Anterior cingulate cortex (tissue), 58 donors: ENCODE measurements around the gene BRMS1.
"Not testable (repeated sequence)": the region's sequence is repeated elsewhere in the genome, so short reads cannot be mapped to it uniquely, and the experiment has no call there.

Experiments used
- DNase-seq, 58 donors: peaks; one replicate each; lab custom pipeline; 2025; lab: John Stamatoyannopoulos, UW

BRMS1 gene, protein sequence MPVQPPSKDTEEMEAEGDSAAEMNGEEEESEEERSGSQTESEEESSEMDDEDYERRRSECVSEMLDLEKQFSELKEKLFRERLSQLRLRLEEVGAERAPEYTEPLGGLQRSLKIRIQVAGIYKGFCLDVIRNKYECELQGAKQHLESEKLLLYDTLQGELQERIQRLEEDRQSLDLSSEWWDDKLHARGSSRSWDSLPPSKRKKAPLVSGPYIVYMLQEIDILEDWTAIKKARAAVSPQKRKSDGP

DNA sequence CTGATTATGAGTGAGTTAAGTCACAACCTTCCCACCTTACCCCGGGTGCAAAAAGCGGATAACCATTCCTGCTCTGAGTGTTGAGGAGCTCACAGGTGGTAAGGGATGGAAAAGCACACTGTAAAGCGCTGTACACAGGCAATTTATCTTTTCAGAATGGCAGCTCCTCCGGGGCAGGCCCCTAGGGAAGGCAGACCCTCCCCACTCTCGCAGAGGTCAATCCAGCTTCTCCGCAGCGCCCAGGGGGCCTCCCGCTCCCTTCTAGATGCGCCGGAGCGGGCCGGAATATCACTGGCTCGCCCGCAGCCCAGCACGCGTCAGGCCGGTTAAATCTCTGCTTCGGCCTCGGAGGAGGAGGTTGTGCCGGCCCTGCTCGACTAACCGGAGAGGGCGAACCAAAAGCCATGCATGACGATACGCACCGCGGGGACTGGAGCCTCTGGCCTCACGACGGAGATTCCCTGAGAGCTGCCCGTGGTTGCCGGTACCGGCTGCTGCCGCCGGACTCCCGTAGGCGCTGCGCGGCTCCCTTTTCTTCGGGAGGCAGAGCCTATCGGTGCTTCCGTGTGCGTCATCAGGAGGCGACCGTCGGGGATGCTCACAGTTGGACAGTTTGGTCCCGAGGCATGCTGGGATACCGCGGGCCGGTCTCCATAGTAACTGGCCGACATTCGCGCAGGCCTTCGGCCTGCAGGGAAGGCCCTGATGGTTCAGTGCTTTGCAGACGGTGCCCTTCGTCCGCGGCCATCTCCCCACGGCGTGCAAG lies at the start of gene BRMS1:
Gene BRMS1 (minus strand): TSS at position 555 of the 766 bp plus-strand sequence. CDS start 2,870 bp downstream, outside the sequence.
- peak; percentile 57 to 99 (median 94) for DNase-seq

DNA sequence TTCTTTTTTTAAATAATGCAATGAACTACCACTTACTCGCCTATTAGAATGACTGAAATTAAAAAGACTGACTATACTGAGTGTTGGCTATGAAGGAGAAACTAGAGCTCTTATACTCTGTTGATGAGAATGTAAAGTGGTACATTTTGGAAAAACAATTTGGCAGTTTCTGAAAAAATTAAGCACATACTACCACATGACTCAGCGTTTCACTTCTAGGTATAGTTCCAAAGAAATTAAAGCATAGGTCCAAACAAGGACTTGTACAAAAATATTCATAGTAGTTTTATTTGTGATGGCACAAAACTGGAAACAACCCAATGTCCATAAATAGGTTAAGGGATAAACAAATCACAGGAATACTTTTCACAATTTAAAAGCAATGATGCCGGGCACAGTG lies 49.0 kb upstream of the BRMS1 start:
- DNase-seq = no peak

DNA sequence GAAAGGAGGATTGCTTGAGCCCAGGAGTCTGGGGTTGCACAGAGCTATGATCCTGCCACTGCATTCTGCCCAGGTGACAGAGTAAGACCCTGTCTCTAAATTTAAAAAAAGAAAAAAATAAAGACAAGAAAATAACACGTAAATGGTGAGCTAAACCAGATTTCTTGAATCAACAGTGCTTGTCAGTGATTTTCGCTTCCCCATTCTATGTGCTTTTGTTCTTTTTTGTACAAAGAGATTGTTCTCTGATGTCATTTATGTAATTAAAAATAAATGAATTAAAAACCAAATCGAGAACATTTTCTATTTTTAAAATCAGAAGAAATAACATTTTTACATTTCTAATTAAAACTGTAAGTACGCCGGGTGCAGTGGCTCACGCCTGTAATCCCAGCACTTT lies 46.4 kb upstream of the BRMS1 start:
- no peak for DNase-seq

DNA sequence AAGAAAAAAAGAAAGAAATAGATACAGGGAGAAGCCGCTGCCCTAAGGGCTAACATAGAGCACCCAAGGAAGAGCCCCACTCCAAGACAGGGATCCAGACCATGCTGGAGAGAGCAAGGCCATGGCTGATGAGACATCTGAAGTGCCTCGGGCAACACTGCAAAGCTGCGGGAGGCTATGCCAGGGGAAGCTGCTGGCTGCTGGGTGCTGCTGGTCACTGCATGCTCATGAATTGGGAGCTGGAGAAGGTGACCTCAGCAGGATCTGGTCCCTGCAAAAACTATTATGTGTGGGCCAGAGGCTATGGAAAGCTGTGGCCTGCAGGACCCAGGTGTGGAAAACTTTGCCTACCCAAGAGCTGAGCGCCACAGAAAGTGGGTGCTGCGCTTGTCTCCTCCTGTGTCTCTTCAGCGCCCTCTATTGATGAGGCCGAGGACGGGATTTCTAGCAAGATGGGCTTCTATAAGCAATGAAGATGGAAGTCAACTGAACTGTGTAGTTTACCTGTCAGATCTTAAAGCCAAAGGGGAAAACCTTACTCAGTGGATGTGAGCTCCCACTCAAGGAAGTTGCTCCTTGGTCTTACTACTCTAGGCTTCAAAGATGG lies 44.0 kb upstream of the BRMS1 start:
- peak in 13 of 58 donors; percentile 4 to 44 (median 15) for DNase-seq

DNA sequence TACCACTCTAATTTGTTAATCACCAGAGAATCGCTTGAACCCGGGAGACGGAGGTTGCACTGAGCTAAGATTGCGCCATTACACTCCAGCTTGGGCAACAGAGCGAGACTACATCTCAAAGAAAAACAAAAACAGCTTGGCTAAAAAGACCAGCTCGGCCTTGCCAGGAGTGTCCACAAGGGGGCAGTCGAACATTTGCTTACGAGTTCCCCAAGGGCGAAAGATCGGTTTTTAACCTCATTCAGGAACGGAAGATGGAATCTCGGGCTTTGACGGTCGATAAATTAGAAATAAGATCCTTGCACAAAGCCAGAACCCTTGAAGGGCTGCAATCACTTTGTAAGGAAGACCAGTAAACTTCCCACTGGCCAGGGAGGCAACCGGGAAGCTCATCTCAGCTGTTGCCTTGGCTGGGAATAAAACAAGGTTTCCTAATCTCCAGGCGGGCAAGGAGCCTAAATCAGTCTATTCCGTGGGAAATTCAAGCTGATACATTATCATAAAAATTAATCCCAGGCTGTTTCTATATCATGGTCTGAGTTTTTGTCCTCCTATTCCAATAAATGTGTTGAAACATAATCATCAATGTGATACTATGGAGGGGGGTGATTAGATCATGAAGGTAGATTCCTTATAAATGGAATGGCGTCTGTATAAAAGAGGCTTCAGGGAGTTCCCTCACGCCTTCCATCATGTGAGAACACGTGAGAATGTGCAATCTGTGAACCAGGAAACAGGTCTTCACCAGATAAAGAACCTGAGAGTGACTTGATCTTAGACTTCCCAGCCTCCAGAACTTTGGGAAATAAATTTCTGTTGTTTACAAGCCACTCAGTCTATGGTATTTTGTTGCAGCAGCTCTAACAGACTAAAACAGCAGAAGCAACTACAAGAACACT lies 41.5 kb upstream of the BRMS1 start:
- DNase-seq = peak in 57 of 58 donors; percentile 9 to 90 (median 60)

DNA sequence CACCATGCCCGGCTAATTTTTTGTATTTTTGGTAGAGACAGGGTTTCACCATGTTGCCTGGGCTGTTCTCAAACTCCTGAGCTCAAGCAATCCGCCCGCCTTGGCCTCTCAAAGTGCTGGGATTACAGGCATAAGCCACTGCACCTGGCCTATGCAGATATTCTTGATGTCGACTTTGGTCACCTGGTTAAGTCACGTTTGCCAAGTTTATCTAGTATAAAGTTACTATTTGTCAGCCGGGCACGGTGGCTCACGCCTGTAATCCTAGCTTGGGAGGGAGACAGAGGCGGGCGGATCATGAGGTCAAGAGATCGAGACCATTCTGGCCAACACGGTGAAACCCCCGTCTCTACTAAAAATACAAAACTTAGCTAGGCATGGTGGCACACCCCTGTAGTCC lies 39.4 kb upstream of the BRMS1 start:
- DNase-seq = not testable (repeated sequence)

DNA sequence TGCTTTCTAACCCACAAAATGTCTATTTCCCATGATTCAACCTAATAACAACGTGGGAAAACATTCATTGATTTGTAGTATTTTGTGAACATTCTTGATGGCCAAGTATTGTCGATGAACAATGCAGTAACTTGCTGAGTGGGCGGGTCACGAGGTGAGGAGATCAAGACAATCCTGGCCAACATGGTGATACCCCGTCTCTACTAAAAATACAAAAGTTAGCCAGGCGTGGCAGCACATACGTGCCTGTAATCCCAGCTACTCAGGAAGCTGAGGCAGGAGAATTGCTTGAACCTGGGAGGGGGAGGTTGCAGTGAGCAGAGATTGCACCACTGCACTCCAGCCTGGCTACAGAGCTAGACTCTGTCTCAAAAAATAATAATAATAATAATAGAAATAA lies 35.4 kb upstream of the BRMS1 start:
- not testable (repeated sequence) for DNase-seq

DNA sequence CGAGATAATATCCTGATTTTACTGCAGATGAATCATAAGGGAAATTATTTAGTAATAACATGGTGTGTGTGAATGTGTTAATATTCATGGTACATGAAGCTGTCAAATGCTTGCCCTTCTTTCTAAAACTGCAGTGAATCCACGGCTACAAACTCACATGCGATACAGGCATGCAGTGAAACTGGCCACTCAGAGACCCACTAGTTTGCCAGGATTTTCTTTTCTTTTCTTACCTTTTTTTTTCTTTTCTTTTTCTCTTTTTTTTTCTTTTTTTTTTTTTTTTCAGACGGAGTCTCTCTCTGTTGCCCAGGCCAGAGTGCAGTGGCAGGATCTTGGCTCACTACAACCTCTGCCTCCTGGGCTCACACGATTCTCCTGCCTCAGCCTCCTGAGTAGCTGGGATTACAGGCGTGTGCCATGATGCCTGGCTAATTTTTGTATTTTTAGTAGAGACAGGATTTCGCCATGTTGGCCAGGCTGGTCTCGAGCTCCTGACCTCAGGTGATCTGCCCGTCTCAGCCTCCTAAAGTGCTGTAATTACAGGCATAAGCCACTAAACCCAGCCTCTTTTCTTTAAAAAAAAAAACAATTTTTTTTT lies 28.9 kb upstream of the BRMS1 start:
- DNase-seq = not testable (repeated sequence)

DNA sequence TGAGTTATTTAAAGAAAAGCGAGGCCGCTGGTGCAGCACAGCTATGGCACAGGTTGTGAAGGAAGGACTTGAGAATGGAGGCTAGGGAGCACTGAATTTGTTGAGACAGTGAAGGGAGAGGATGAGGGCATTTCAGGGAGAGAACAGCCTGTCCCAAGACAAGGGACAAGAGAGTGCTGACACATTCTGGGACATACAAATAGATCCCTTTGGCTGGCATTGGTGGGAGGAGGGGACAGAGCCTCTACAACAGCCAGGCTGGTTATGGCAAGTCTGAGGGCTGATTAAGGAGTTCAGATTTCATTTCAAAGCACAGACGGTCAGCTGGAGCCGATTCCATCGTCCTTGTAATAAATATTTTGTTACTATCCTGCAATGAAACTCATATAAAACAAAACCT lies 28.4 kb upstream of the BRMS1 start:
- DNase-seq = peak in 6 of 58 donors; percentile 11 to 52 (median 21)

DNA sequence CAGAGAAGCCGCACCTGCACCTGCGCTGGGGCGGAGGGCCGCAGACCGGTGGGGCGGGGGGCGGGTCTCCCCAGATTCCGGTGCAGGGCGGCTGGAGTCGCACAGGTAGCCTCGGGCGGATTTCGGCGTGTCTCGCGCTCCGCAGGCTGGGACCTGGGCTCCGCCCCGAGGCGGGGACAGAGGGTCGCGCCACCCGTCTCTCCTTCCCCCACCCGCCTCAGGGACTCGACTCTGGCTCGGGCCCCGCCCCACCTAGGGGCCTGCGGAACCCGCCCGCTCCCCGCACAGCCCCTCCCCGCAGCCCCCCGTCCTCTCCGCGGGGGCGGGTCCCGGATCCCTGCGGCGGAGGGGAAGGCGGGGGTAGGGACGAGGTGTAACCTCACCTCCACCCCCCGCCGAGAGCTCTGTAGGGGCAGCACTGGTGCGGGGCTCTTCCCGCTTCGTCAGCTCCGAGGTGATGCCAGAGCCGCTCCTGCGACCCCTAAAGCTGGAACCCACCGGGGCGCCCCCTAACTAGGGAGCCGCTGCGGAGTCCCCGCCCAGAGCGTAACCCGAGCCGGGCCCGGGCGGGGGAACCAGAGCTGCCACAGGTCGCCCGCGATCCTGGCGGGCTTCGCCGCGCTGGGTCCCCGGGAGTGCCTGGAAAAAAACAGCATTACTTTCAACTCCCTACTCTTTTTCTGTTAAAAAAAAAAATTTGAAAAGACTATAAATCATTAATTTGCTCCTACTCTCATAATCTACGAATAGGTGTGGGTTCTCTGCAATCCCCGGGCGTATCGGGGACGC lies 26.9 kb upstream of the BRMS1 start, which contains the start of gene SLC29A2:
Gene SLC29A2 (minus strand): TSS at position 134 of the 789 bp plus-strand sequence. CDS start 169 bp downstream, outside the sequence.
- DNase-seq = peak in 34 of 58 donors; percentile 13 to 73 (median 46)

DNA sequence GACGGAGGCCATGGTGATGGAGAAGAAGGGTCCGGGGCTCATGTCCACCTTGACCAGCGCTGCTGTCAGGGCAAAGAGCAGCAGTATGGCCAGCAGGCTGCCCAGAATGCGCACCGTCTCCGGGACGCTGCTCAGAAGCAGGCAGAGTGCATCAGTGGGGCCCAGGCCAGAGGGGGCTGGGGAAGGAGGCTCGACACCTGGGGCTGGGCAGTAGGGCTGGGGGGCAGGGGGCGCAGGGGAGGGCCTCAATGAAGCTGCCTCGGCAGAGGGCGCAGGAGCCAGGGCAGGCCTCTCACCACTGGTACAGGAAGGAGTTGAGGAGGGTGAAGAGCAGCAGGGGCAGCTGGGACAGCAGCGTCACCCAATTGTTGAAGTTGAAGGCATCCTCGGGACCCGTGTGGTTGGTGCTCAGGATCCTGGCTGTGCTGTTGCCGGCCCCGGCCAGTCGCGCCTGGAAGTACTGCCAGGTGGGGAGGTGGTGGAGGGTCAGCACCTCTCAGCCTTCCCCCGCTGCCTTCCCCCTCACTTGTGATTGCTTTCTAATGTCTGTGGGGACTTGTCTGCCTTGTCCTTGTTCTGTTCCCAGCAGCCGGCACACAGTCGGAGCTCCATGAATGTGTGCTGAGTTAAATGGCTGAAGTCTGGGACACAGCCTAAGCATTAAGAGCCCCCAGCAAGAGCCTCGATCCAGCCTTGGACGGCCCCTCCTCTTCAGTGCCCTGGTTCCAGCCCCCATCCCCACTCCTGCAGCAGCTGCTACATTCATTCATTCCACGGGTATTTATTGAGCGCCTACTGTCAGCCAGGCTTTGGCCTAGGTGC lies 24.4 kb upstream of the BRMS1 start:
- no peak for DNase-seq

DNA sequence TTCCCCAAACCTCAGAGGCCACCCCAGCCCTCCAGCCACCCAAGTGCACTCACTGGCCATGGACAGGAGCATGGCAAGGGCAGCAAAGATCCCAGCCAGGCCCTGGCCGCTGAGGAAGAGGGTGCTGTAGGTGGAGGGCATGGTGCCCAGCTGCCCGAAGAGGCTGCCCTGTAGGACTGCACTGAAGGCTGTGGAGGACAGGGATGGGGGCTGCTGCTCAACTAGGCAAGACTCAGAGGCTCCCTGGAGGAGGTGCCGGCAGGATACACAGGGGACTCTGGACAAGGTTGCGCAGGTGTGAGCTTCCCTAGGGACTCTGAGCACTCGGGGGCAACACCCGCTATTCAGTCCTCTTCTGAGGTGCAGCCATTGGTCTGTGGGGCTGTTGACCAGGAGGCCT lies 23.6 kb upstream of the BRMS1 start:
- no peak for DNase-seq

DNA sequence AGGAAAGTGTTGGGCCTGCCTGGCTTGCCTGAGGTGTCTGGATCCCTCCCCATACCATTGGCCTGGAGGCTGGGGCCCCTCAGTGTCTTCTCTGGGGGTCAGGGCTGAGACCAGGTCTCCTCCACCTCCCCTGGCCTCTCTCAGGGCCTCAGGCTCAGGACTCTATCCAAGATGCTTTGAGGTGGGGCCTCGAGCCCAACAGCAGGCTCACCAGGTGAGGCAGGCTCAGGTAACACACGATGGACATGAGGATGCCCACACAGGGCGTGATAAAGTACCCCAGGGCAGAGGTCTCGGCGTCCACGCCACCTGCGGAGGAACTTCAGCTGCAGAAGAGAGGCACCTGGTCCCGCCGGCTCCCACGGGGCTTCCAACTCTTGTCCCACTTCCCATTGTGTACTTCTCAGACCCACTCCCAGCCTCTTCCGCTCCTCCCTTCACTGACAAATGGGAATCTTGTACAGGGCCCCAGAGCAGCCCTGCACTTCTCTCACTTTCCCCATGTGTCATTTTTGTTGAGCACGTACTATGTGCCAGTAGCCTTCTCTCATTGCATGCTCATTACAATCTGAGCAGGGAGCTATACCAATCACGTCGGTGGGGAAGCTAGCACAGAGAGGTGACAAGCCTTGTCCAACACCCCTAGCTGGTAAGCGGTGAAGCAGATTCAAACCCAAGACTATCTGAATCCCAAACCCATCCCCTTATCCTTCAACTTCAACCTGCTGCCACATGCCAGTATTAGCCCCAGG lies 22.8 kb upstream of the BRMS1 start:
- DNase-seq = no peak

DNA sequence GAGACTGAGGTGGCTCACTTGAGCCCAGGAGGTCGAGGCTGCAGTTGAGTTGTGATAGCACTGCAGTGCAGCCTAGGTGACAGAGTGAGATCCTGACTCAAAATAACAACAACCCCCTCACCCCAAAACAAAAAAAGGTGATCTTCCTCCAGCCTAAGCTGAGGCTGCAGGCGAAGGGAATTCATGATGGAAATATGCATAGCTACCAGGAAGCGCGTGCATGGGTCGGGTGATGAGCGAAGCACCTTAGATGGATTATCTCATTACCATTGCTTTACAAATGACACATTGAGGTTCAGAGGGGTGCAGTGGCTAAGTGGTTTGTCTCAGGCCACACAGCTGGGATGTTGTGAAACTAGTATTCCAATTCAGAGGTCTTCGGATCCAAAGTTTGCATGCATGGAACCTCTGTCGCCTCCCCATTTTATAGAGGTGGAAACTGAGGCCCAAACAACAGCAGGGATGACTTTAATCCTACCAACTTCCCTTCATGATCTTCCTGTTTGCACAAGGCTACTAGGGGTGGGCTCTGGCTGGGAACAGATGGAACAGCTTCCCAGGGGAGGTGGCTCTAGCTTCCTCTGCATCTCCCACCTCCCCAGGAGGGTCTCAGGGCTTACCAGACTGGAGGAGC lies 22.1 kb upstream of the BRMS1 start:
- DNase-seq = no peak

DNA sequence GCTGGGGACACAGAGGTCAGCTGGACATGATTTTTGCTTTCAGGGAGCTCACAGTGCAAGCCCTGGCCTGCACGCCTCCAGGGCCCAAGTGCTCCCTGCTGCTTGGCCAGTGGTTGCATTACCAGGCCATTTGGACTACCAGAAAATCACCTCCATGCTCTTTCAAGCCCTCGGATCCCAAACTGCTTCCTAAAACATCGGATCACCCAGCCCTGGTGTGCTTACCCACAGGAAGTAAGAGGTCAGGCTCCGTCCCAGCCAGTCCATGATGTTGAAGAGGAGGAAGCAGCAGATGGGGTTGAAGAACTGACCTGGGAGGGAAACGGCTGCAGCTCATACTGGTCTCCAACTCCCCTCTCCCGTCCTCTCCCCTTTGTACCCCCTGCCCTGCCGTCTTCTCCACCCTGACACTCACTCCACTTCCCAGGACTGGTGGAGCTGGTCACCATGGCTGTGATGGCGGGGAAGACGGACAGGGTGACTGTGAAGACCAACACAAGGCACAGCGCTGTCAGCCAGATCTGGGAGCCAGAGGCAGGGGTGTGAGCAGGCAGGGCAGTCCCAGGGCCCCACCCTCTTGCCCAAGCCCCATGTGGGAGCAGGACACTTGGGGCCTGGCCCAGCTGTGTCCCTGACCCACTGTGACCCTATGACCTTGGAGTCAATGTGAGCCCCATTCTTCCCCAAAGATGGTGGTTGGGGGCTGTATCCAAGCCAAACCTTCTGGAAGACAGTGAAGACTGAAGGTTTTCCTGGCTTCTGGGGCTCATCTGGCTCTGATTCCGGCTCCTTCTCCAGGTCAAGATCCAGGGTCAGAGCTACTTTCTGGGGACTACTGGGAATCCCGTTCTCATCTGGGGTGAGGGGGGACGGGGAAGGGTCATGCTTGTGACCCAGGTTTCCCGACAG lies 21.1 kb upstream of the BRMS1 start:
- DNase-seq = no peak

DNA sequence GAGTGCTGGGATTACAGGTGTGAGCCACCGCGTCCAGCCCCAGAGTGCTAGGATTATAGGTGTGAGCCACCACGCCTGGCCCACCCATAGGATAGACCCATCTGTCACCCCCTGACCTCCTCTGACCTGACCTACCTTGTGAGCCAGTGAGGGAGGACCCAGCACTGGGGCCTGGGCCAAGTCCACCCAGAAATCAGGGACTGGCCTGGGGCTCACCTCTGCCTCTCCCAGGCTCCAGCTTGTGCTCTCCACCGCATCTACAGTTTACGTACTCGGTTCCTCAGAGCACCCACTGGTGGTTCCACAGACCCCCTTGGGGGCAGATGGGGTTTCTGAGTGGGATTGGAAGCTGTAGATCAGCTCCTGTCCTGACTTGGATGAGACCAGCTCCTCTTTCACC lies 20.3 kb upstream of the BRMS1 start:
- no peak for DNase-seq
